HG02870 (cell line): ENCODE measurements around the gene KIF21A.

ENCODE experiments used
- ATAC-seq: cut with Tn5 transposase; IDR thresholded peaks from one replicate; pipeline ENCODE4 v1.9.1; 2021; ENCODE audit warnings: mild to moderate bottlenecking, moderate library complexity; ENCODE audit not compliant: unreplicated experiment

KIF21A gene

GRCh38 chr12:39440781-39441180 is 2.1 kb downstream of the KIF21A start:
- no peak for ATAC-seq

- no peak for ATAC-seq
These were observed 2.8 kb downstream of the KIF21A start for GRCh38 chr12:39440101-39440500.

GRCh38 chr12:39435531-39435930 is 7.4 kb downstream of the KIF21A start:
- ATAC-seq, result no peak

GRCh38 chr12:39431797-39432196 is 11.1 kb downstream of the KIF21A start:
- ATAC-seq, result no peak

- no peak for ATAC-seq
These were observed 11.7 kb downstream of the KIF21A start for GRCh38 chr12:39431002-39431796.

GRCh38 chr12:39429809-39430208 is 13.1 kb downstream of the KIF21A start:
- ATAC-seq, result no peak

GRCh38 chr12:39427360-39427808 is 15.5 kb downstream of the KIF21A start:
- no peak for ATAC-seq

GRCh38 chr12:39426636-39427240 is 16.2 kb downstream of the KIF21A start:
- ATAC-seq, result no peak

- ATAC-seq, result no peak
These were observed 22.9 kb downstream of the KIF21A start for GRCh38 chr12:39420043-39420442.

GRCh38 chr12:39419471-39419870 is 23.4 kb downstream of the KIF21A start:
- no peak for ATAC-seq

- ATAC-seq, result no peak
These were observed 25.0 kb downstream of the KIF21A start for GRCh38 chr12:39417916-39418315.

- ATAC-seq, result peak; percentile 46
These were observed 28.8 kb downstream of the KIF21A start for GRCh38 chr12:39413836-39414771.

GRCh38 chr12:39412210-39412609 is 30.7 kb downstream of the KIF21A start:
- ATAC-seq, result no peak

GRCh38 chr12:39406262-39406661 is 36.7 kb downstream of the KIF21A start:
- no peak for ATAC-seq

- peak; percentile 50 for ATAC-seq
These were observed 37.3 kb downstream of the KIF21A start for GRCh38 chr12:39405580-39405979.

- no peak for ATAC-seq
These were observed 38.9 kb downstream of the KIF21A start for GRCh38 chr12:39404000-39404399.

GRCh38 chr12:39403376-39403775 is 39.5 kb downstream of the KIF21A start:
- no peak for ATAC-seq

- peak; percentile 58 for ATAC-seq
These were observed 40.0 kb downstream of the KIF21A start for GRCh38 chr12:39402922-39403321.

GRCh38 chr12:39401459-39401858 is 41.5 kb downstream of the KIF21A start:
- ATAC-seq, result no peak

- no peak for ATAC-seq
These were observed 47.1 kb downstream of the KIF21A start for GRCh38 chr12:39395866-39396265.

- ATAC-seq, result no peak
These were observed 49.0 kb downstream of the KIF21A start for GRCh38 chr12:39393890-39394289.
